H1 (cell line): ENCODE data around the gene CACNA2D3. TPM values are rescaled to one million over a fixed set of nuclear protein-coding genes. Genes with fewer than 3 reads are reported as not detected.

Experiments
- CHD2 ChIP-seq: IDR thresholded peaks from 2 replicates; pipeline ENCODE4 v1.6.1; 2012; ENCODE audit warnings: low read length, improper control_type of control experiment
- CHD7 ChIP-seq: fragments of 300-600 bp; sonication (generic); IDR thresholded peaks from 2 replicates; pipeline ENCODE4 v1.7.1; 2012; ENCODE audit warnings: low read length, moderate library complexity, mild to moderate bottlenecking, inconsistent platforms; ENCODE audit not compliant: insufficient replicate concordance
- CTCF ChIP-seq, 3 experiments: IDR thresholded peaks; 1 replicate in 2 of 3; 2 replicates in 1 of 3; pipeline versions ENCODE4 v1.5.1 to v1.6.1; 2011; ENCODE audit warnings: low read length in 3 of 3, mild to moderate bottlenecking in 3 of 3, inconsistent platforms in 2 of 3, low read depth in 1 of 3, moderate library complexity in 1 of 3; ENCODE audit not compliant: insufficient read depth in 1 of 3; ENCODE audit errors: control extremely low read depth in 1 of 3
- EP300 ChIP-seq, 2 experiments: IDR thresholded peaks; 1 replicate in 1 of 2; 2 replicates in 1 of 2; pipeline ENCODE4 v1.6.1; 2011 to 2012; ENCODE audit warnings: low read depth in 2 of 2, low read length in 2 of 2, mild to moderate bottlenecking in 2 of 2, borderline replicate concordance in 1 of 2, inconsistent platforms in 1 of 2, moderate library complexity in 1 of 2
- JUND ChIP-seq: IDR thresholded peaks from 2 replicates; pipeline ENCODE4 v1.6.1; 2011; ENCODE audit warnings: mild to moderate bottlenecking, improper control_type of control experiment, low read length
- POLR2AphosphoS5 ChIP-seq: IDR thresholded peaks from 2 replicates; pipeline ENCODE4 v1.6.1; 2011; ENCODE audit warnings: low read depth, low read length
- RAD21 ChIP-seq, 2 experiments: IDR thresholded peaks in 1 of 2; conservative IDR thresholded peaks in 1 of 2; 2 replicates each; pipeline ENCODE4 v1.6.1; 2011; ENCODE audit warnings: low read depth in 2 of 2, low read length in 2 of 2, improper control_type of control experiment in 1 of 2, inconsistent platforms in 1 of 2, mild to moderate bottlenecking in 1 of 2, moderate library complexity in 1 of 2
- SP1 ChIP-seq: IDR thresholded peaks from 2 replicates; pipeline ENCODE4 v1.6.1; 2011; ENCODE audit warnings: low read depth, low read length
- polyA plus RNA-seq, 7 experiments: library from polyadenylated mRNA; depleted of rRNA in 3 of 7; stranded (reverse) in 5 of 7; unstranded in 2 of 7; fragments of >200 nt in 5 of 7; fragments of 200-250 nt in 2 of 7; gene quantifications; 1 replicate in 5 of 7; 2 replicates in 1 of 7; 4 replicates in 1 of 7; pipeline versions ENCODE4 v1.2.1 to v1.2.3, GENCODE V29; 2011 to 2013; ENCODE audit warnings: missing spikeins in 2 of 7, mixed read lengths in 2 of 7
- total RNA-seq: library from RNA; stranded (reverse); fragmentation: NEBNext Ultra II Directional; extraction: Animal tissue kit (Norgen Biotek cat#: 25700); gene quantifications from 2 replicates; pipeline ENCODE4 v1.2.1, GENCODE V29; 2021

CACNA2D3 gene
- total and polyA plus RNA-seq, 2 of the 8 experiments (the other 6 are each of a cell fraction or from before 2014, with no cell fraction given) = 1.5 to 1.8 TPM

DNA sequence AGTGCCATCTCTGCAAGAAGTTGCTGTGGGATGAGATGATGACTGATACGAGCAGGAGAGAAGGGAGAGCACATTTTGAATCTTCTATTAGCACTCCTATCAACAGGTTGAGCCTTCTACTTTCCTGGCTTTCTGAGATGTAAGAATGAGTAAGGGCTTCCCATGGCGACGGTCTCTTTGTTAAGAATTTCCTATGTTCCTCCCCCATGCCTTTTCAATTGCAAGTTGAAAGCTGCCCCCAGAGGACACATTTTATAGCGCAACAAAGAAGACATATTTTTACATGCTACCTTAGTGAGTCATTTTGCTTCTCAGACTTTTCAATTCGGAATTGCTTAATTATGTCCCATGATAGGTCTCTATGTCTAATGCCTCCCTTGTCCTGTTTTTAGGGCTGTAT lies 876.8 kb downstream of the CACNA2D3 start (continued):
- peak; percentile 65 for TF ChIP-seq CHD7
- TF ChIP-seq RAD21 (IDR thresholded peaks at IDR 0.05 in 1 of 2, conservative IDR thresholded peaks at IDR 0.05 in 1 of 2; ENCODE audit: low read depth in 2 of 2, low read length in 2 of 2) = peak; percentile 43 to 49
- 0 out of 2 replicates have a peak, but pooled peaks have one; percentile 24 for TF ChIP-seq SP1
- TF ChIP-seq EP300 (IDR thresholded peaks at IDR 0.05; ENCODE audit: borderline replicate concordance in 1 of 2, low read depth in 2 of 2, low read length in 2 of 2) = peak in 1 of 2 experiments; percentile 47; a peak in 1 of 3 replicates
- 0 out of 2 replicates have a peak, but pooled peaks have one; percentile 26 for TF ChIP-seq CHD2
- peak; percentile 40; the same call in 1 of the 2 replicates for TF ChIP-seq JUND
- peak in 2 of 3 experiments; percentile 26 to 53; a peak in 2 of 4 replicates for TF ChIP-seq CTCF (IDR thresholded peaks at IDR 0.05; ENCODE audit: control extremely low read depth in 1 of 3, insufficient read depth in 1 of 3, low read depth in 1 of 3, low read length in 3 of 3)
- TF ChIP-seq POLR2AphosphoS5 = no peak
